K562 (cell line): ENCODE measurements around the gene ARHGDIA. TPM values are rescaled to one million over a fixed set of nuclear protein-coding genes. Genes with fewer than 3 reads are reported as not detected.

ENCODE experiments used
- DMBX1 ChIP-seq: fragments of 250-450 bp; sonication (Bioruptor Pico); IDR thresholded peaks from 2 replicates; pipeline ENCODE4 v1.8.0; 2022; ENCODE audit warnings: inconsistent platforms, mild to moderate bottlenecking, moderate library complexity, borderline replicate concordance
- ESRRA ChIP-seq: fragments of 450-650 bp; IDR thresholded peaks from 2 replicates; pipeline ENCODE4 v1.6.1; 2014; ENCODE audit warnings: low read depth, mild to moderate bottlenecking, moderate library complexity, borderline replicate concordance
- RAD51 ChIP-seq: fragments of 450-650 bp; IDR thresholded peaks from 2 replicates; pipeline ENCODE4 v1.7.1; 2016; ENCODE audit warnings: low read depth, mild to moderate bottlenecking, borderline replicate concordance
- SUPT5H ChIP-seq: fragments of 450-650 bp; IDR thresholded peaks from 2 replicates; pipeline ENCODE4 v1.6.1; 2016
- TRIM24 ChIP-seq, 2 experiments: fragments of 450-650 bp; IDR thresholded peaks; 2 replicates each; pipeline ENCODE4 v1.6.1; 2016
- polyA plus RNA-seq, 8 experiments: library from polyadenylated mRNA; depleted of rRNA in 4 of 8; stranded (reverse) in 5 of 8; unstranded in 3 of 8; fragments of >200 nt; fragmentation: Nextera tagmentation in 2 of 8; fragmentation: Illumina TruSeq in 1 of 8; extraction: Ambion mirVana in 2 of 8; extraction: Trizol in 1 of 8; gene quantifications; 2 replicates each; pipeline versions ENCODE4 v1.2.1 to v1.2.3, GENCODE V29; 2011 to 2014; ENCODE audit warnings: inconsistent platforms in 1 of 8, missing spikeins in 1 of 8
- total RNA-seq, 7 experiments: library from RNA; depleted of rRNA in 6 of 7; stranded (reverse); fragments of >200 nt in 6 of 7; fragmentation: Illumina TruSeq in 2 of 7; extraction: Trizol in 2 of 7; gene quantifications; 2 replicates each; pipeline versions ENCODE4 v1.2.1 to v1.2.3, GENCODE V29; 2011 to 2021; ENCODE audit warnings: low replicate concordance in 1 of 7
- TF ChIP-seq, protein P1 (sequence below): fragments of 450-650 bp; IDR thresholded peaks from 2 replicates; pipeline ENCODE4 v1.6.1; 2017; ENCODE audit warnings: antibody characterized with exemption, mild to moderate bottlenecking
- TF ChIP-seq, protein P2 (sequence below): fragments of 450-650 bp; IDR thresholded peaks from 2 replicates; pipeline ENCODE4 v1.6.1; 2016; ENCODE audit warnings: low read depth
- TF ChIP-seq, protein P3 (sequence below): sonication (generic); formaldehyde crosslinking; IDR thresholded peaks from 2 replicates; pipeline ENCODE4 v1.9.0; 2022; ENCODE audit warnings: mild to moderate bottlenecking, missing genetic modification reagents
- TF ChIP-seq, protein P4 (sequence below): fragments of 450-650 bp; formaldehyde crosslinking; IDR thresholded peaks from 2 replicates; pipeline ENCODE4 v1.4.0; 2020; ENCODE audit warnings: mild to moderate bottlenecking, mixed read lengths

Gene ARHGDIA
- total and polyA plus RNA-seq, 9 of the 15 experiments (the other 6 are each of a cell fraction or from before 2014, with no cell fraction given): 9.6 to 340 (median 97.6) TPM

DNA sequence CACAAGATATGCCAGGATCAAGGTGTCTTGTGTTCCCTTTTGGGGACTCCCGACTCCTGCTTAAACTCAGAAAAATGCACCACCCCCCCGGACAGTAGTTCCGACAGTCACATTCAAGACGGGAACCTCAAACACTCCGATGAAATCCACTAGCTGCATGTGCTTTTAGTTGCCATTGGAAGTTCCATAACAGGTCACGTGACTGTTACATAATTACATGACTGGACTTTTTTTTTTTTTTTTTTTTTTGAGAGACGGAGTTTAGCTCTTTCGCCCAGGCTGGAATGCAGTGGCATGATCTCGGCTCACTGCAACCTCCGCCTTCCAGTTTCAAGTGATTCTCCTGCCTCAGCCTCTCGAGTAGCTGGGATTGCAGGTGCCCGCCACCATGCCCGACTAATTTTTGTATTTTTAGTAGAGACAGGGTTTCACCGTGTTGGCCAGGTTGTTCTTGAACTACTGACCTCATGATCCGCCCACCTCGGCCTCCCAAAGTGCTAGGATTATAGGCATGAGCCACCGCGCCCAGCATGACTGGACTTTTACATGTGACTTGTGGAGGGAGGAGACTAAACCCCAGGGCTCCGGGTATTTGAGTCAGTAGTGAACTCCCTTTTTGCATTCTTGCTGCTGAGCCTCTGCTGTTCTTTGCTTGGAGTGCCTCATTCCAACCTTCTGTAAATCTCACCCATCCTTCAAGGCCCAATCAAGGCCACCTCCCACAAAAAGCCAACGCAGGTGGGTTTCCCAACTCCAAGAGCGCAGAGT is 45.3 kb upstream of the ARHGDIA start (continued):
- TF ChIP-seq, protein P1, sequence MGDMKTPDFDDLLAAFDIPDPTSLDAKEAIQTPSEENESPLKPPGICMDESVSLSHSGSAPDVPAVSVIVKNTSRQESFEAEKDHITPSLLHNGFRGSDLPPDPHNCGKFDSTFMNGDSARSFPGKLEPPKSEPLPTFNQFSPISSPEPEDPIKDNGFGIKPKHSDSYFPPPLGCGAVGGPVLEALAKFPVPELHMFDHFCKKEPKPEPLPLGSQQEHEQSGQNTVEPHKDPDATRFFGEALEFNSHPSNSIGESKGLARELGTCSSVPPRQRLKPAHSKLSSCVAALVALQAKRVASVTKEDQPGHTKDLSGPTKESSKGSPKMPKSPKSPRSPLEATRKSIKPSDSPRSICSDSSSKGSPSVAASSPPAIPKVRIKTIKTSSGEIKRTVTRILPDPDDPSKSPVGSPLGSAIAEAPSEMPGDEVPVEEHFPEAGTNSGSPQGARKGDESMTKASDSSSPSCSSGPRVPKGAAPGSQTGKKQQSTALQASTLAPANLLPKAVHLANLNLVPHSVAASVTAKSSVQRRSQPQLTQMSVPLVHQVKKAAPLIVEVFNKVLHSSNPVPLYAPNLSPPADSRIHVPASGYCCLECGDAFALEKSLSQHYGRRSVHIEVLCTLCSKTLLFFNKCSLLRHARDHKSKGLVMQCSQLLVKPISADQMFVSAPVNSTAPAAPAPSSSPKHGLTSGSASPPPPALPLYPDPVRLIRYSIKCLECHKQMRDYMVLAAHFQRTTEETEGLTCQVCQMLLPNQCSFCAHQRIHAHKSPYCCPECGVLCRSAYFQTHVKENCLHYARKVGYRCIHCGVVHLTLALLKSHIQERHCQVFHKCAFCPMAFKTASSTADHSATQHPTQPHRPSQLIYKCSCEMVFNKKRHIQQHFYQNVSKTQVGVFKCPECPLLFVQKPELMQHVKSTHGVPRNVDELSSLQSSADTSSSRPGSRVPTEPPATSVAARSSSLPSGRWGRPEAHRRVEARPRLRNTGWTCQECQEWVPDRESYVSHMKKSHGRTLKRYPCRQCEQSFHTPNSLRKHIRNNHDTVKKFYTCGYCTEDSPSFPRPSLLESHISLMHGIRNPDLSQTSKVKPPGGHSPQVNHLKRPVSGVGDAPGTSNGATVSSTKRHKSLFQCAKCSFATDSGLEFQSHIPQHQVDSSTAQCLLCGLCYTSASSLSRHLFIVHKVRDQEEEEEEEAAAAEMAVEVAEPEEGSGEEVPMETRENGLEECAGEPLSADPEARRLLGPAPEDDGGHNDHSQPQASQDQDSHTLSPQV: peak; percentile 59
- TF ChIP-seq, protein P2, sequence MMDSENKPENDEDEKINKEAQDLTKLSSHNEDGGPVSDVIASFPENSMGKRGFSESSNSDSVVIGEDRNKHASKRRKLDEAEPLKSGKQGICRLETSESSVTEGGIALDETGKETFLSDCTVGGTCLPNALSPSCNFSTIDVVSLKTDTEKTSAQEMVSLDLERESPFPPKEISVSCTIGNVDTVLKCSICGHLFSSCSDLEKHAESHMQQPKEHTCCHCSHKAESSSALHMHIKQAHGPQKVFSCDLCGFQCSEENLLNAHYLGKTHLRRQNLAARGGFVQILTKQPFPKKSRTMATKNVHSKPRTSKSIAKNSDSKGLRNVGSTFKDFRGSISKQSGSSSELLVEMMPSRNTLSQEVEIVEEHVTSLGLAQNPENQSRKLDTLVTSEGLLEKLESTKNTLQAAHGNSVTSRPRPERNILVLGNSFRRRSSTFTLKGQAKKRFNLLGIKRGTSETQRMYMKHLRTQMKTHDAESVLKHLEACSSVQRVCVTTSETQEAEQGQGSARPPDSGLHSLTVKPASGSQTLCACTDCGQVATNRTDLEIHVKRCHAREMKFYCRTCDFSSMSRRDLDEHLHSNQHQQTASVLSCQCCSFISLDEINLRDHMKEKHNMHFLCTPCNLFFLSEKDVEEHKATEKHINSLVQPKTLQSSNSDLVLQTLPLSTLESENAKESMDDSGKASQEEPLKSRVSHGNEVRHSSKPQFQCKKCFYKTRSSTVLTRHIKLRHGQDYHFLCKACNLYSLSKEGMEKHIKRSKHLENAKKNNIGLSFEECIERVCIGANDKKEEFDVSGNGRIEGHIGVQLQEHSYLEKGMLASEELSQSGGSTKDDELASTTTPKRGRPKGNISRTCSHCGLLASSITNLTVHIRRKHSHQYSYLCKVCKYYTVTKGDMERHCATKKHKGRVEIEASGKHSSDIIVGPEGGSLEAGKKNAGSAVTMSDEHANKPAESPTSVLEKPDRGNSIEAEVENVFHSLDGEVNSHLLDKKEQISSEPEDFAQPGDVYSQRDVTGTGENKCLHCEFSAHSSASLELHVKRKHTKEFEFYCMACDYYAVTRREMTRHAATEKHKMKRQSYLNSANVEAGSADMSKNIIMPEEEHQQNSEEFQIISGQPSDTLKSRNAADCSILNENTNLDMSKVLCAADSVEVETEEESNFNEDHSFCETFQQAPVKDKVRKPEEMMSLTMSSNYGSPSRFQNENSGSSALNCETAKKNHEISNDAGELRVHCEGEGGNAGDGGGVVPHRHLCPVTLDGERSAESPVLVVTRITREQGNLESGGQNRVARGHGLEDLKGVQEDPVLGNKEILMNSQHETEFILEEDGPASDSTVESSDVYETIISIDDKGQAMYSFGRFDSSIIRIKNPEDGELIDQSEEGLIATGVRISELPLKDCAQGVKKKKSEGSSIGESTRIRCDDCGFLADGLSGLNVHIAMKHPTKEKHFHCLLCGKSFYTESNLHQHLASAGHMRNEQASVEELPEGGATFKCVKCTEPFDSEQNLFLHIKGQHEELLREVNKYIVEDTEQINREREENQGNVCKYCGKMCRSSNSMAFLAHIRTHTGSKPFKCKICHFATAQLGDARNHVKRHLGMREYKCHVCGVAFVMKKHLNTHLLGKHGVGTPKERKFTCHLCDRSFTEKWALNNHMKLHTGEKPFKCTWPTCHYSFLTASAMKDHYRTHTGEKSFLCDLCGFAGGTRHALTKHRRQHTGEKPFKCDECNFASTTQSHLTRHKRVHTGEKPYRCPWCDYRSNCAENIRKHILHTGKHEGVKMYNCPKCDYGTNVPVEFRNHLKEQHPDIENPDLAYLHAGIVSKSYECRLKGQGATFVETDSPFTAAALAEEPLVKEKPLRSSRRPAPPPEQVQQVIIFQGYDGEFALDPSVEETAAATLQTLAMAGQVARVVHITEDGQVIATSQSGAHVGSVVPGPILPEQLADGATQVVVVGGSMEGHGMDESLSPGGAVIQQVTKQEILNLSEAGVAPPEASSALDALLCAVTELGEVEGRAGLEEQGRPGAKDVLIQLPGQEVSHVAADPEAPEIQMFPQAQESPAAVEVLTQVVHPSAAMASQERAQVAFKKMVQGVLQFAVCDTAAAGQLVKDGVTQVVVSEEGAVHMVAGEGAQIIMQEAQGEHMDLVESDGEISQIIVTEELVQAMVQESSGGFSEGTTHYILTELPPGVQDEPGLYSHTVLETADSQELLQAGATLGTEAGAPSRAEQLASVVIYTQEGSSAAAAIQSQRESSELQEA: no peak
- peak; percentile 55; the same call in 1 of the 2 replicates for TF ChIP-seq SUPT5H
- 0 out of 4 replicates have a peak, but pooled peaks of 1 of the 2 experiments have one; percentile 8 for TF ChIP-seq TRIM24 (IDR thresholded peaks at IDR 0.05)
- peak; percentile 89 for TF ChIP-seq RAD51
- TF ChIP-seq ESRRA: no peak
- TF ChIP-seq, protein P3, sequence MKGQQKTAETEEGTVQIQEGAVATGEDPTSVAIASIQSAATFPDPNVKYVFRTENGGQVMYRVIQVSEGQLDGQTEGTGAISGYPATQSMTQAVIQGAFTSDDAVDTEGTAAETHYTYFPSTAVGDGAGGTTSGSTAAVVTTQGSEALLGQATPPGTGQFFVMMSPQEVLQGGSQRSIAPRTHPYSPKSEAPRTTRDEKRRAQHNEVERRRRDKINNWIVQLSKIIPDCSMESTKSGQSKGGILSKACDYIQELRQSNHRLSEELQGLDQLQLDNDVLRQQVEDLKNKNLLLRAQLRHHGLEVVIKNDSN: peak; percentile 61
- 0 out of 2 replicates have a peak, but pooled peaks have one; percentile 34 for TF ChIP-seq DMBX1 (CRISPR knock-in tag)
- TF ChIP-seq, protein P4, sequence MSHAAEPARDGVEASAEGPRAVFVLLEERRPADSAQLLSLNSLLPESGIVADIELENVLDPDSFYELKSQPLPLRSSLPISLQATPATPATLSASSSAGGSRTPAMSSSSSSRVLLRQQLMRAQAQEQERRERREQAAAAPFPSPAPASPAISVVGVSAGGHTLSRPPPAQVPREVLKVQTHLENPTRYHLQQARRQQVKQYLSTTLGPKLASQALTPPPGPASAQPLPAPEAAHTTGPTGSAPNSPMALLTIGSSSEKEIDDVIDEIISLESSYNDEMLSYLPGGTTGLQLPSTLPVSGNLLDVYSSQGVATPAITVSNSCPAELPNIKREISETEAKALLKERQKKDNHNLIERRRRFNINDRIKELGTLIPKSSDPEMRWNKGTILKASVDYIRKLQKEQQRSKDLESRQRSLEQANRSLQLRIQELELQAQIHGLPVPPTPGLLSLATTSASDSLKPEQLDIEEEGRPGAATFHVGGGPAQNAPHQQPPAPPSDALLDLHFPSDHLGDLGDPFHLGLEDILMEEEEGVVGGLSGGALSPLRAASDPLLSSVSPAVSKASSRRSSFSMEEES (CRISPR knock-in tag): peak; percentile 85
